Esophagus squamous epithelium (tissue), 4 donors: ENCODE data around the gene DBP.

ENCODE experiments used
- POLR2A ChIP-seq, 4 donors: fragments of 450-650 bp; IDR thresholded peaks; one replicate each; pipeline ENCODE4 v1.6.1; 2017; ENCODE audit warnings: antibody characterized with exemption in 4 of 4, mild to moderate bottlenecking in 4 of 4, moderate library complexity in 3 of 4
- TF ChIP-seq, protein P1 (sequence below), 6 experiments: fragments of 450-650 bp in 4 of 6; fragments of 200-600 bp in 2 of 6; sonication (generic) in 2 of 6; IDR thresholded peaks; one replicate each; pipeline ENCODE4 v1.5.1; 2016 to 2019; ENCODE audit warnings: antibody characterized with exemption in 6 of 6, mild to moderate bottlenecking in 4 of 6, moderate library complexity in 4 of 6

DNA sequence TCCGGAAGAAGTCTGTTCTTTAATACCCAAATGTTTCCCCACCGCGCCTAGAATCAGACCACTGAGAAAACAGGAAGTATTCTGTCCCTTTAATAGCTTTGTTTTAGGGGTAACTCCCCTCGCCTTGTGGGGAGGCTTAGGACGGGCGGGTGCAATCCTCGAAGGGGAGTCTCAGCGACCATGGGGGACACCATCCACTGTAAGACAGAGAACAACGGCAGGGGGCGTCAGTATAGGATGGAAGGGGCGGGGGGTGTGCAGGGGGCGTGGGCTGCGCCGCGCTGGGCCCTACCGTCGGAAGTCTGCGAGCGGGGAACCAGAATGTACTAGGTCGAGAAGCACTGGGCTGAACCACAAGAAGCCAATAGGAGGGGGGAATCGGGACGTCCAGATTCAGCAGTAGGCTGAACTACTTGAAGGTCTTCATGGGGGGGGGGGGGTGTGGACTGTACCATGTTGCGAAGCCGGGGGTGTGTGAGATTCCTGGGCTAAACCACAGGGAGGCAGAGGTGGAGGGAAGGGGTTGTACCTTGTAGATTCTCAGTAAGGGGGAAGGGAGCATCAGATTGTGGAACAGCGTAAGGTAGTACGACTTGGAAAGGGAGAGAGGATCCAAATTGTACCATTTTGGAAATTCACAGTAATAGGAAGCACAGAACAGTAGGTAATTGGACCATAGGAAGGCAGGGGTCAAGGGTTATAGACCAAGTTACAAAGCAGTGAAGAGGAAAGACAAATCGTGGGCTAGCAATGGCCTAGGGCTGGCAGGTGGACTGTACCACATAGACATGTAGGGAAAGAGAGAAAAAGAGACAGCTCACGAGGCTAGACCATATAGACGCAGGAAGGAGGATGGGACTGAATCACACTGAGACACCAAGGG is 1.0 kb upstream of the DBP start:
- TF ChIP-seq, protein P1, sequence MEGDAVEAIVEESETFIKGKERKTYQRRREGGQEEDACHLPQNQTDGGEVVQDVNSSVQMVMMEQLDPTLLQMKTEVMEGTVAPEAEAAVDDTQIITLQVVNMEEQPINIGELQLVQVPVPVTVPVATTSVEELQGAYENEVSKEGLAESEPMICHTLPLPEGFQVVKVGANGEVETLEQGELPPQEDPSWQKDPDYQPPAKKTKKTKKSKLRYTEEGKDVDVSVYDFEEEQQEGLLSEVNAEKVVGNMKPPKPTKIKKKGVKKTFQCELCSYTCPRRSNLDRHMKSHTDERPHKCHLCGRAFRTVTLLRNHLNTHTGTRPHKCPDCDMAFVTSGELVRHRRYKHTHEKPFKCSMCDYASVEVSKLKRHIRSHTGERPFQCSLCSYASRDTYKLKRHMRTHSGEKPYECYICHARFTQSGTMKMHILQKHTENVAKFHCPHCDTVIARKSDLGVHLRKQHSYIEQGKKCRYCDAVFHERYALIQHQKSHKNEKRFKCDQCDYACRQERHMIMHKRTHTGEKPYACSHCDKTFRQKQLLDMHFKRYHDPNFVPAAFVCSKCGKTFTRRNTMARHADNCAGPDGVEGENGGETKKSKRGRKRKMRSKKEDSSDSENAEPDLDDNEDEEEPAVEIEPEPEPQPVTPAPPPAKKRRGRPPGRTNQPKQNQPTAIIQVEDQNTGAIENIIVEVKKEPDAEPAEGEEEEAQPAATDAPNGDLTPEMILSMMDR (IDR thresholded peaks at IDR 0.05): peak in 3 of 6 experiments; percentile 3 to 10 (median 3)
- peak in 1 of 4 donors; percentile 39 for TF ChIP-seq POLR2A (IDR thresholded peaks at IDR 0.05)
